ENCODE results near the gene ELFN2.

ELFN2 gene

DNA sequence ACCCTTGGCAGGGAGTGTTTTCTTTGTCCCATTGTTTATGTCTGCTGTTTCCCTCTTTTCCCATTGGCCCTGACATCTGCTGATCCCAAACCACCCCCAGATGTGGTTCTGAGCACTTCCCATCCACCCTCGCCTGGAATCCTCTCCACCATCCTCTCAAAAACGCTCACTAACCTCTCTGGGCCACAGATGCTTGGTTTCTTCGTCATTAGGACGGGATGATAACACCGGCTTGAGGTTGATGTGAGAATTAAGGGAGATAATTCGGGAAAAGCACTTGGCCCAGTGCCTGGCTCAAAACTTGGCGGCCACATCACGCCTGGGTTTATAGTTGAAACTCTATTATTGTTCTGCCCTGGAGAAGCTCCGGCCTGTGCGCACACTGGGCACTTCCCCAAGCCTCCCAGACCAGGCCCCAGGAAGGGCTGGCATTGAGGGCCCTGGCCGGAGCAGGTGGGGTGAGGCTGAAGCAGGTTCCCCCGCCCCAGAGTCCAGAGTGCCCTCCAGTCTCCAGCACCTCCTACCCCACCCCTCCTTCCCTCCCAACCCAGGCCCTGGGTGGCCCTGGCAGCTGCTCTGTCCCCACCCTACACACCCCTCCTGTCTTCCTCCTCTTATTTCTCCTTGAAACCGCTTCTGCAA lies 81.3 kb downstream of the ELFN2 start:
- H3K4me3 Mint-ChIP-seq = no peak overlapping the region
- H3K36me3 Mint-ChIP-seq (ENCODE audit: low read depth) = no peaks in the 10 kb centered on the region
- no peak overlapping the region for H3K27ac Mint-ChIP-seq
- no peaks in the 10 kb centered on the region for H3K9me3 Mint-ChIP-seq
- peaks cover 45% of the 10 kb centered on the region for H3K27me3 Mint-ChIP-seq (ENCODE audit: low read depth, poor library complexity)
- peaks cover 17% of the 10 kb centered on the region for H3K4me1 Mint-ChIP-seq
- TF ChIP-seq, protein P1, sequence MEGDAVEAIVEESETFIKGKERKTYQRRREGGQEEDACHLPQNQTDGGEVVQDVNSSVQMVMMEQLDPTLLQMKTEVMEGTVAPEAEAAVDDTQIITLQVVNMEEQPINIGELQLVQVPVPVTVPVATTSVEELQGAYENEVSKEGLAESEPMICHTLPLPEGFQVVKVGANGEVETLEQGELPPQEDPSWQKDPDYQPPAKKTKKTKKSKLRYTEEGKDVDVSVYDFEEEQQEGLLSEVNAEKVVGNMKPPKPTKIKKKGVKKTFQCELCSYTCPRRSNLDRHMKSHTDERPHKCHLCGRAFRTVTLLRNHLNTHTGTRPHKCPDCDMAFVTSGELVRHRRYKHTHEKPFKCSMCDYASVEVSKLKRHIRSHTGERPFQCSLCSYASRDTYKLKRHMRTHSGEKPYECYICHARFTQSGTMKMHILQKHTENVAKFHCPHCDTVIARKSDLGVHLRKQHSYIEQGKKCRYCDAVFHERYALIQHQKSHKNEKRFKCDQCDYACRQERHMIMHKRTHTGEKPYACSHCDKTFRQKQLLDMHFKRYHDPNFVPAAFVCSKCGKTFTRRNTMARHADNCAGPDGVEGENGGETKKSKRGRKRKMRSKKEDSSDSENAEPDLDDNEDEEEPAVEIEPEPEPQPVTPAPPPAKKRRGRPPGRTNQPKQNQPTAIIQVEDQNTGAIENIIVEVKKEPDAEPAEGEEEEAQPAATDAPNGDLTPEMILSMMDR (IDR thresholded peaks at IDR 0.05) = no peak
- DNase-seq = no peak

- Mint-ChIP-seq H3K27ac (no peak overlapping the region), H3K27me3 (ENCODE audit: low read depth, poor library complexity) (peaks cover 54% of the 10 kb centered on the region), H3K9me3 (no peaks in the 10 kb centered on the region), H3K36me3 (ENCODE audit: low read depth) (no peaks in the 10 kb centered on the region), H3K4me1 (peaks cover 24% of the 10 kb centered on the region), H3K4me3 (no peak overlapping the region)
- no peak for DNase-seq
- TF ChIP-seq, protein P1 (IDR thresholded peaks at IDR 0.05) = no peak
Observed at GRCh38 chr22:37344735-37345449, 82.4 kb downstream of the ELFN2 start.

DNA sequence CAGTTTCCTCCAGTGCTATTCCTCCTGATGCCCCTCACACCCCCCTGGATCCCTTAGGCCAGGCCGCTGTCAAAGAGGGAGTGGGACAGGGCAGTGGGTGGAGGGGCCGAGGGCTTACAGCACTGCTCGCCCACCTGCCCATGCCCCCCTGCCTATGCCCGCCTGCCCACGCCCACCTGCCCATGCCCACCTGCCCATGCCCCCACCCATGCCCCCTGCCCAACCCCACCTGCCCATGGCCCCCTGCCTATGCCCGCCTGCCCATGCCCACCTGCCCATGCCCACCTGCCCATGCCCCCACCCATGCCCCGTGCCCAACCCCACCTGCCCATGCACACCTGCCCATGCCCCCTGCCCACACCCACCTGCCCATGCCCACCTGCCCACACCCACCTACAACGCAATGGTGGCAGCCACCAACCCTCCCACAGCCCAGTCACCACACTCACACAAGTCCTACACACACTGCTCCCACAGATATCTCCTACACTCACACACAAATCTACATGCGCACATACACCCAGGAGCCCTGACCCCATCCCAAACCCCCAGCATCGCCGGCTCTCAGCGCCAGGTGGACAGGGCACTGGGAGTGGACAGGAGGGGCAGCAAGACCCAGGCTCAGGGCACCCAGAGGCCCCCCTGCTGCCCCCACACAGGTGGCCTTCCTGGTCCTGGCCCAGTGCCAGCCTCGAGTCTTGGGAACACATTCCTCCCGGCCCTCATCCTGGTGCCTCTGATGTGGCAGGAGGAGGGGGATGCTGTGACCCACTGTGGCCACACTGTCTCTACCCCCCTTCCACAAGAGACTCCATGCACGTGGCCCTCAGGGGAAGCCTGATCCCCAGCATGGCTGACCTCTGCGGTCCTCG lies 83.2 kb downstream of the ELFN2 start:
- Mint-ChIP-seq H3K4me1 (peaks cover 24% of the 10 kb centered on the region), H3K27ac (no peak overlapping the region), H3K36me3 (ENCODE audit: low read depth) (no peaks in the 10 kb centered on the region), H3K4me3 (no peak overlapping the region), H3K9me3 (no peaks in the 10 kb centered on the region), H3K27me3 (ENCODE audit: low read depth, poor library complexity) (peaks cover 58% of the 10 kb centered on the region)
- TF ChIP-seq, protein P1 (IDR thresholded peaks at IDR 0.05) = no peak
- no peak for DNase-seq

GRCh38 chr22:37343348-37343747 lies 83.9 kb downstream of the ELFN2 start:
- no peaks in the 10 kb centered on the region for H3K9me3 Mint-ChIP-seq
- H3K4me3 Mint-ChIP-seq = no peak overlapping the region
- peaks cover 65% of the 10 kb centered on the region for H3K27me3 Mint-ChIP-seq (ENCODE audit: low read depth, poor library complexity)

GRCh38 chr22:37342065-37342464 lies 85.2 kb downstream of the ELFN2 start:
- Mint-ChIP-seq H3K27ac (no peak overlapping the region), H3K4me3 (no peak overlapping the region), H3K4me1 (peaks cover 19% of the 10 kb centered on the region), H3K9me3 (no peaks in the 10 kb centered on the region), H3K36me3 (ENCODE audit: low read depth) (no peaks in the 10 kb centered on the region), H3K27me3 (ENCODE audit: low read depth, poor library complexity) (peaks cover 71% of the 10 kb centered on the region)
- TF ChIP-seq, protein P1 (IDR thresholded peaks at IDR 0.05) = no peak
- DNase-seq = no peak

More at GRCh38 chr22:37343348-37343747, 83.9 kb downstream of the ELFN2 start:
- no peak for DNase-seq
- Mint-ChIP-seq H3K27ac (no peak overlapping the region), H3K4me1 (peaks cover 20% of the 10 kb centered on the region), H3K36me3 (ENCODE audit: low read depth) (no peaks in the 10 kb centered on the region)
- TF ChIP-seq, protein P1 (IDR thresholded peaks at IDR 0.05) = no peak
